Left ventricle myocardium inferior (tissue), 1 donor: ENCODE data around the gene ZMIZ1. TPM values are rescaled to one million over a fixed set of nuclear protein-coding genes. Genes with fewer than 3 reads are reported as not detected.

Experiments used
- DNase-seq: peaks from one replicate; pipeline ENCODE4 v3.0.0-alpha.2; 2020
- H3K27ac ChIP-seq: fragments of 200-600 bp; replicated peaks from 2 replicates; pipeline ENCODE4 v1.8.0; 2021
- H3K27me3 ChIP-seq: fragments of 200-600 bp; 2 replicates; pipeline ENCODE4 v1.8.0; 2021; ENCODE audit warnings: low read depth
- H3K36me3 ChIP-seq: fragments of 200-600 bp; 2 replicates; pipeline ENCODE4 v1.8.0; 2021
- H3K4me1 ChIP-seq: fragments of 200-600 bp; 2 replicates; pipeline ENCODE4 v1.8.0; 2021
- H3K4me3 ChIP-seq: fragments of 200-600 bp; 2 replicates; pipeline ENCODE4 v1.8.0; 2021; ENCODE audit warnings: mild to moderate bottlenecking, moderate library complexity
- H3K9me3 ChIP-seq: fragments of 200-600 bp; replicated peaks from 2 replicates; pipeline ENCODE4 v1.8.0; 2021
- CTCF ChIP-seq: fragments of 200-600 bp; IDR thresholded peaks from 2 replicates; pipeline ENCODE4 v1.8.0; 2021; ENCODE audit warnings: antibody characterized with exemption, mild to moderate bottlenecking, borderline replicate concordance
- intact Hi-C: fragments of 100-400 bp; cut with micrococcal nuclease; formaldehyde crosslinking; loops from one replicate; pipeline ENCODE4 v1.11.0; 2022
- total RNA-seq: library from RNA; stranded (reverse); fragmentation: NEBNext Ultra II Directional; extraction: Animal tissue kit (Norgen Biotek cat#: 25700); gene quantifications from one replicate; pipeline ENCODE4 v1.2.1, GENCODE V29; 2021
- donor health status: DM: no; HTN: yes; CAD: no; lungs with severe emphysema.

ZMIZ1 gene
- total RNA-seq, 1 donor from 2014 or later, result 55.9 TPM

GRCh38 chr10:79191951-79192676 lies 123.3 kb downstream of the ZMIZ1 start:
- no peak for TF ChIP-seq CTCF
- no peak overlapping the region for H3K4me3 ChIP-seq
- no peaks in the 10 kb centered on the region for H3K27me3 ChIP-seq
- peaks cover 10% of the 10 kb centered on the region for H3K36me3 ChIP-seq
- DNase-seq, result no peak
- H3K4me1 ChIP-seq, result peaks cover 99% of the 10 kb centered on the region
- H3K27ac ChIP-seq, result peak overlapping the region; percentile 79
- intact Hi-C loops, result loop anchor here (5.0 to 10.0 kb wide), 3 partner anchors 125 to 1147 kb away; partner anchors contain the start of gene ZMIZ1
- no peaks in the 10 kb centered on the region for H3K9me3 ChIP-seq

GRCh38 chr10:79192677-79193003 lies 123.9 kb downstream of the ZMIZ1 start:
- Histone ChIP-seq H3K4me3 (no peak overlapping the region), H3K27ac (peak overlapping the region; percentile 79), H3K9me3 (no peaks in the 10 kb centered on the region), H3K36me3 (peaks cover 5% of the 10 kb centered on the region), H3K27me3 (no peaks in the 10 kb centered on the region), H3K4me1 (peaks cover 96% of the 10 kb centered on the region)
- no peak for TF ChIP-seq CTCF
- intact Hi-C loops, result loop anchor here (5.0 to 10.0 kb wide), 3 partner anchors 125 to 1148 kb away; partner anchors contain the start of gene ZMIZ1
- no peak for DNase-seq

- intact Hi-C loops, result loop anchor here (5.0 to 10.0 kb wide), 3 partner anchors 127 to 1149 kb away; partner anchors contain the start of gene ZMIZ1
- TF ChIP-seq CTCF, result no peak
- Histone ChIP-seq H3K4me1 (peaks cover 84% of the 10 kb centered on the region), H3K27ac (peak overlapping the region; percentile 74), H3K27me3 (no peaks in the 10 kb centered on the region), H3K4me3 (no peak overlapping the region), H3K36me3 (peaks cover 2% of the 10 kb centered on the region), H3K9me3 (no peaks in the 10 kb centered on the region)
- DNase-seq, result no peak
Measured at GRCh38 chr10:79193694-79194382, 125.1 kb downstream of the ZMIZ1 start.

GRCh38 chr10:79195091-79195923 lies 126.5 kb downstream of the ZMIZ1 start:
- H3K4me3 ChIP-seq, result no peak overlapping the region
- TF ChIP-seq CTCF, result peak; percentile 97
- H3K9me3 ChIP-seq, result no peaks in the 10 kb centered on the region
- intact Hi-C loops, result loop anchor here (10.0 kb wide), 2 partner anchors 341 to 1151 kb away; no protein-coding TSS in a partner anchor
- peak overlapping the region; percentile 74 for H3K27ac ChIP-seq
- peaks cover 7% of the 10 kb centered on the region for H3K36me3 ChIP-seq
- H3K4me1 ChIP-seq, result peaks cover 69% of the 10 kb centered on the region
- no peaks in the 10 kb centered on the region for H3K27me3 ChIP-seq
- peak; percentile 86 for DNase-seq
